Transverse colon (tissue), 4 donors: ENCODE measurements around the gene TMEM38B. TPM values are rescaled to one million over a fixed set of nuclear protein-coding genes. Genes with fewer than 3 reads are reported as not detected.

Source experiments
- DNase-seq: peaks from one replicate; pipeline ENCODE4 v3.0.0-alpha.2; 2019
- H3K27ac ChIP-seq, 4 donors: fragments of 200-600 bp; sonication (generic); 2 replicates each; pipeline ENCODE4 v1.5.1; 2016 to 2018; ENCODE audit warnings: inconsistent platforms in 4 of 4
- H3K27me3 ChIP-seq: fragments of 200-600 bp; sonication (generic); 2 replicates; pipeline ENCODE4 v1.5.1; 2017; ENCODE audit warnings: inconsistent platforms
- H3K36me3 ChIP-seq, 4 donors: fragments of 200-600 bp; sonication (generic); 2 replicates each; pipeline ENCODE4 v1.5.1; 2017 to 2019; ENCODE audit warnings: inconsistent platforms in 4 of 4
- H3K4me1 ChIP-seq, 4 donors: fragments of 200-600 bp; sonication (generic); 2 replicates each; pipeline ENCODE4 v1.5.1; 2017 to 2020; ENCODE audit warnings: inconsistent platforms in 4 of 4
- H3K4me3 ChIP-seq, 4 donors: fragments of 200-600 bp; sonication (generic); 1 replicate in 1 of 4; 2 replicates in 3 of 4; pipeline versions ENCODE4 v1.5.1 to v1.6.1; 2017 to 2019; ENCODE audit warnings: inconsistent platforms in 4 of 4
- H3K9me3 ChIP-seq, 2 donors: fragments of 200-600 bp; sonication (generic); 2 replicates each; pipeline ENCODE4 v1.5.1; 2017 to 2019; ENCODE audit warnings: inconsistent platforms in 2 of 2
- CTCF ChIP-seq, 5 experiments: fragments of 200-600 bp in 3 of 5; fragments of 450-650 bp in 2 of 5; sonication (generic) in 3 of 5; IDR thresholded peaks; 1 replicate in 2 of 5; 2 replicates in 3 of 5; pipeline ENCODE4 v1.5.1; 2016 to 2017; ENCODE audit warnings: antibody characterized with exemption in 5 of 5, inconsistent platforms in 3 of 5, mild to moderate bottlenecking in 2 of 5, moderate library complexity in 1 of 5
- EP300 ChIP-seq: sonication (generic); formaldehyde crosslinking; IDR thresholded peaks from one replicate; pipeline ENCODE4 v1.6.1; 2017; ENCODE audit warnings: antibody characterized with exemption, low read depth
- POLR2A ChIP-seq: fragments of 450-650 bp; IDR thresholded peaks from one replicate; pipeline ENCODE4 v1.6.1; 2016; ENCODE audit warnings: antibody characterized with exemption, mild to moderate bottlenecking, moderate library complexity
- POLR2AphosphoS5 ChIP-seq, 3 donors: sonication (generic); formaldehyde crosslinking; IDR thresholded peaks; one replicate each; pipeline ENCODE4 v1.6.1; 2016; ENCODE audit warnings: antibody characterized with exemption in 3 of 3
- WGBS, 2 donors: methylation state at CpG; one replicate each; pipeline ENCODE4 v1.1.5; 2018; ENCODE audit warnings: low coverage in 1 of 2; 5-methylcytosine and 5-hydroxymethylcytosine counted together
- in situ Hi-C, 4 donors: fragments of 200-750 bp; cut with MboI; loops; one replicate each; pipeline versions ENCODE4 v1.15.0 to v1.15.1; 2017; ENCODE audit warnings: low sequenced_read_pairs in 3 of 4, low pct_ligation_motif_present in 1 of 4, low pct_unique_long_range_greater_than_20kb in 1 of 4
- intact Hi-C: fragments of 100-400 bp; cut with DNase I; formaldehyde crosslinking; loops from one replicate; pipeline ENCODE4 v1.15.1; 2023; ENCODE audit warnings: low total_unique reads
- total RNA-seq, 4 donors: library from RNA; depleted of rRNA; stranded (reverse); fragments of >200 nt; gene quantifications; one replicate each; pipeline ENCODE4 v1.1.0, GENCODE V29; 2016

The TMEM38B gene
- total RNA-seq, 4 donors from 2014 or later, result 25.2 to 36.6 (median 29.1) TPM

GRCh38 chr9:105679257-105680022 lies 14.9 kb upstream of the TMEM38B start:
- Histone ChIP-seq H3K9me3 (no peaks in the 10 kb centered on the region), H3K27ac (no peak overlapping the region), H3K4me1 (peaks cover 0 to 10% (median 5%) of the 10 kb centered on the region in 4 donors), H3K27me3 (no peaks in the 10 kb centered on the region), H3K4me3 (no peak overlapping the region), H3K36me3 (no peaks in the 10 kb centered on the region)
- TF ChIP-seq EP300 (no peak), POLR2A (no peak), CTCF (IDR thresholded peaks at IDR 0.05) (no peak), POLR2AphosphoS5 (IDR thresholded peaks at IDR 0.05) (no peak)
- intact Hi-C loops (no loop called here), in situ Hi-C loops (no loop called here)
- no peak for DNase-seq
- 51 to 54% methylated on average over 8 of the region's 8 CpGs for WGBS, 2 donors

- DNase-seq, result no peak
- Histone ChIP-seq H3K27me3 (no peaks in the 10 kb centered on the region), H3K4me3 (no peak overlapping the region), H3K9me3 (no peaks in the 10 kb centered on the region), H3K4me1 (peaks cover 0 to 10% (median 5%) of the 10 kb centered on the region in 4 donors), H3K27ac (no peak overlapping the region), H3K36me3 (no peaks in the 10 kb centered on the region)
- intact Hi-C loops, result no loop called here
- WGBS, 2 donors, result 82% methylated on average over 2 of the region's 2 CpGs; no CpG with 5 or more reads in 1 of the 2 donors
- TF ChIP-seq CTCF (IDR thresholded peaks at IDR 0.05) (no peak), EP300 (no peak), POLR2A (no peak), POLR2AphosphoS5 (IDR thresholded peaks at IDR 0.05) (no peak)
- in situ Hi-C loops, result no loop called here
Observed at GRCh38 chr9:105681313-105681712, 13.0 kb upstream of the TMEM38B start.

GRCh38 chr9:105681724-105682123 lies 12.6 kb upstream of the TMEM38B start:
- no peak for TF ChIP-seq POLR2A
- TF ChIP-seq CTCF (IDR thresholded peaks at IDR 0.05), result no peak
- no peak for TF ChIP-seq EP300
- TF ChIP-seq POLR2AphosphoS5 (IDR thresholded peaks at IDR 0.05), result no peak
- no peaks in the 10 kb centered on the region for H3K9me3 ChIP-seq
- no peak for DNase-seq
- 67 to 93% methylated on average over 1 of the region's 1 CpG for WGBS, 2 donors
- H3K4me3 ChIP-seq, result no peak overlapping the region
- H3K27ac ChIP-seq, result no peak overlapping the region
- H3K4me1 ChIP-seq, result peaks cover 0 to 10% (median 5%) of the 10 kb centered on the region in 4 donors
- no peaks in the 10 kb centered on the region for H3K36me3 ChIP-seq
- in situ Hi-C loops, result no loop called here
- intact Hi-C loops, result no loop called here
- no peaks in the 10 kb centered on the region for H3K27me3 ChIP-seq

- no peaks in the 10 kb centered on the region for H3K9me3 ChIP-seq
- intact Hi-C loops, result no loop called here
- no peaks in the 10 kb centered on the region for H3K27me3 ChIP-seq
- no peak for TF ChIP-seq EP300
- TF ChIP-seq CTCF (IDR thresholded peaks at IDR 0.05), result no peak
- peaks cover 0 to 10% (median 5%) of the 10 kb centered on the region in 4 donors for H3K4me1 ChIP-seq
- no peak for DNase-seq
- in situ Hi-C loops, result no loop called here
- 88 to 94% methylated on average over 1 of the region's 1 CpG for WGBS, 2 donors
- H3K36me3 ChIP-seq, result no peaks in the 10 kb centered on the region
- H3K4me3 ChIP-seq, result no peak overlapping the region
- no peak overlapping the region for H3K27ac ChIP-seq
Observed at GRCh38 chr9:105683688-105684275, 10.6 kb upstream of the TMEM38B start.
